Measurements from ENCODE around the gene DOK4.
A peak's percentile ranks its signal among the peaks of the same experiment; 100 is the strongest.

DOK4 gene

GRCh38 chr16:57513371-57514102 is 27.2 kb upstream of the DOK4 start:
- no peak for DNase-seq (ENCODE audit: low read depth, low spot score)
- peaks cover 18% of the 10 kb centered on the region for H3K4me1 ChIP-seq (ENCODE audit: insufficient read depth, insufficient read length)

DNA sequence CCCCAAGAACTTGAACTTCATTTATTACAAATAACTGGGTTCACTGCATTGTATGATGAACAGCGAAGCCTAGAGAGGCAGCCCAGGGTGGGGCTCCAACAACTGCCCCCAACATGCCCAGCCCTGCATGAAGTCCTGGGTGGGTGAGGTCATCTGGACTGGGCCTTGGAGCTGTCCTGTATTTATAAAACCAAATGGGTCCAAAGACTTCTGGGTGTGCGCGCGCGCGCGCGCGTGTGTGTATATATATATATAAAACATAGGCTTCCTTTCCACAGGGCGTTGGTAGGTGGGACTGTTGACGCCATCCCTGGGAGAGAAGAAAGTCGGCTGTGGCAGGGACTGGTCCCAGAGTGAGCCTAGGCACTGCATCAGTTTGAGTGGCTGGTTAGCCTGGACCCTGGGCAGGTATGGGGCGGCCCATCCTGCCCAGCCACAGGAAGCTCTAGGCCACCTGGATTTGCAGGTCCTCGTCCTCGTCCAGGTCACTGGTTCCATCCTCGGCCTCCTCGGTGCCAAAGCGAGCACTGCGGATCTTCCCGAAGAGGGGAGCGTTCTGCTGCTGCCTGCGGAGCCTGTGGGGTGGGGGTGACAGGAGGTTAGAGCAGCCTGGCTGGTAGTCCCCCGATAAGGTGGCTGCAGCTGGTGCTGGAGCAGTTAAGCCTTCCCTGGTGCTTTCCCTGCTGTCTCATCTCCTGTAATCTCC is 26.2 kb upstream of the DOK4 start:
- no peaks in the 10 kb centered on the region for H3K27me3 ChIP-seq (ENCODE audit: insufficient read depth, insufficient read length)
- H3K4me3 ChIP-seq (ENCODE audit: insufficient read length, low read depth) = no peak overlapping the region
- TF ChIP-seq SUZ12 (IDR thresholded peaks at IDR 0.05; ENCODE audit: extremely low read depth, insufficient read depth, insufficient read length) (no peak), YY1 (IDR thresholded peaks at IDR 0.05; ENCODE audit: insufficient read depth, insufficient read length) (no peak)
- no peak overlapping the region for H3K9ac ChIP-seq (ENCODE audit: insufficient read length, low read depth)
- DNase-seq (ENCODE audit: low read depth, low spot score) = no peak
- peaks cover 31% of the 10 kb centered on the region for H3K36me3 ChIP-seq (ENCODE audit: insufficient read depth, insufficient read length, low read length)
- no peaks in the 10 kb centered on the region for H3K9me3 ChIP-seq (ENCODE audit: insufficient read depth, low read length)
- peaks cover 27% of the 10 kb centered on the region for H3K4me1 ChIP-seq (ENCODE audit: insufficient read depth, insufficient read length)

More at GRCh38 chr16:57513371-57514102, 27.2 kb upstream of the DOK4 start:
- H3K4me3 ChIP-seq (ENCODE audit: insufficient read length, low read depth) = no peak overlapping the region
- TF ChIP-seq YY1 (IDR thresholded peaks at IDR 0.05; ENCODE audit: insufficient read depth, insufficient read length) = no peak
- no peak for TF ChIP-seq ZNF274 (IDR thresholded peaks at IDR 0.05; ENCODE audit: low read depth, low read length)
- no peak for TF ChIP-seq SUZ12 (IDR thresholded peaks at IDR 0.05; ENCODE audit: extremely low read depth, insufficient read depth, insufficient read length)
- no peaks in the 10 kb centered on the region for H3K27me3 ChIP-seq (ENCODE audit: insufficient read depth, insufficient read length)
- peak overlapping the region; percentile 36 for H3K9ac ChIP-seq (ENCODE audit: insufficient read length, low read depth)
- H3K36me3 ChIP-seq (ENCODE audit: insufficient read depth, insufficient read length, low read length) = peaks cover 41% of the 10 kb centered on the region
- no peaks in the 10 kb centered on the region for H3K9me3 ChIP-seq (ENCODE audit: insufficient read depth, low read length)

DNA sequence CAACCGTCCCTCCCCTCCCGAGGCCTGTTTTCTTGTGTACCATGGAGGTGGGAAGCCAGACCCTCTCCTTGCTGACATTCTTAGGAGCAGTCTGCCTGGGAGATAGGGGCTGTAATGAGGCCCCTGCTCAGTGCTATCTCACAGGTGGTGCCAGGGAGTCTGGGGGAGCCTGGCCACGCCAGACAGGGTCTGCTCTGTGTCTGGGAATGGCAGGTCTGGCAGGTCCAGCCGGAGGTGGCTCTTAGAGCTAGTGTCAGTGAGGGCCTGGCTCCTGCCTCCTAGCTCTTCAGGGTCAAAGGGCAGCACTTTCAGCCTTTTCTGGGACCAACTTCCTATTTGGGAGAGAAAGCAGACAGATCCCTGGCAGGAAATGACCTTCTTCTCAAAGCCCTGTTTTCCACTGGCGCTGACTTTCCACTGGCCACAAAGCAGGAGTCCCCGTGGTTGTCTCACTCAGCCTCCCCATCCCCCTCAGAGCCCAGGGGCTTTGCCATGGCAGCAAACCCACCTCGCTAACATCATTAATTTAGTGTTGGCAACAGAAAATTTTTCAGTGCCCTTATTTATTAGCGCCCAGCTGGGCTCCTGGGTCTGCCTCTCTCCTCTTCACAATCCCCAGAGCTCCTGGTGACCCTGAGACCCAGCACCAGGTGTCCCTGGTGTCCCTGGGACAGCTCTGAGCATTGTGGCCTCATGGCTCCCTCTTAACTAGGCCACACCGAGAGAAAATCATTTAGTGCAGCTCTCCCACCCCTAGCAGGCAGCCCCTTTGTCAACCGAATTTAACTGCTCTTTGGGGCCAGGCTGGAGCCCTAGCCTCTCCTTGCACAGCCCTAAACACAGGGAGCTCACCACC is 24.0 kb upstream of the DOK4 start:
- peak overlapping the region; percentile 51 for H3K9ac ChIP-seq (ENCODE audit: insufficient read length, low read depth)
- H3K4me3 ChIP-seq (ENCODE audit: insufficient read length, low read depth) = no peak overlapping the region
- peaks cover 32% of the 10 kb centered on the region for H3K4me1 ChIP-seq (ENCODE audit: insufficient read depth, insufficient read length)
- no peak for DNase-seq (ENCODE audit: low read depth, low spot score)
- peaks cover 12% of the 10 kb centered on the region for H3K36me3 ChIP-seq (ENCODE audit: insufficient read depth, insufficient read length, low read length)
- H3K9me3 ChIP-seq (ENCODE audit: insufficient read depth, low read length) = no peaks in the 10 kb centered on the region
- no peak for TF ChIP-seq ZNF274 (IDR thresholded peaks at IDR 0.05; ENCODE audit: low read depth, low read length)
- TF ChIP-seq SUZ12 (IDR thresholded peaks at IDR 0.05; ENCODE audit: extremely low read depth, insufficient read depth, insufficient read length) = no peak
- TF ChIP-seq YY1 (IDR thresholded peaks at IDR 0.05; ENCODE audit: insufficient read depth, insufficient read length) = no peak
- H3K27me3 ChIP-seq (ENCODE audit: insufficient read depth, insufficient read length) = no peaks in the 10 kb centered on the region

DNA sequence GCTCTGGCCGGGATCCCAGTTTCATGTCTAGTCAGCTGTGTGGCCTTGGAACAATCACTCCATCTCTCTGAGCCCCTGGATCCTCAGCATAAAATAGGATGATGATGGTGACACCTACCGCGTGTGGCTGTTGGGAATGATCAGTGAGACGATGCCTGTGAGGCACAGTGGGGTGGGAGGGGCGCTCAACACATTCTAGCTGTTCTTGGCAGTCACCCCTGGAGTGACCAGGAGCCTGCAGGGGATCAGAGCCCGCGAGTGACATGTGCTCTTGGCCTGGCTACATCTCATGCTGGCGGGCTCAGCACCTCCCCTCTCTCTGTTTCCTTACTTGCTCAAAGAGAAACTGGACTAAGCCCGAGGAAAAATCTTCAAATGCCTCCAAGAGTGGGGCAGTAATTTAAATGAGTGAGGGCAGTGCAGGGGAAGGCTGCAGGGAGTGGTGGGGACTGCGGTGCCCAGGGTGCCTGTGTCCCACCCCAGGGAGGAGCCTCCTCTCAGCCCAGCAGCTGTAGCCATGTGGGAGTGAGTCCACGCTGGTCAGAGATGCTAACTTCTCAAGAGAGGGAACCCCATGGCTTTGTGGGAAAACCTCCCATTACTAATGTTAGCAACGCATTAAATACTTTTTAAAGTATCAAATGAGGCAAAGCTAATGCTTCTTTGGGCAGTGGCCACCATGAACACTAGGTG is 23.1 kb upstream of the DOK4 start:
- Histone ChIP-seq H3K4me3 (ENCODE audit: insufficient read length, low read depth) (no peak overlapping the region), H3K9ac (ENCODE audit: insufficient read length, low read depth) (no peak overlapping the region), H3K9me3 (ENCODE audit: insufficient read depth, low read length) (no peaks in the 10 kb centered on the region), H3K36me3 (ENCODE audit: insufficient read depth, insufficient read length, low read length) (peaks cover 10% of the 10 kb centered on the region), H3K4me1 (ENCODE audit: insufficient read depth, insufficient read length) (peaks cover 31% of the 10 kb centered on the region), H3K27me3 (ENCODE audit: insufficient read depth, insufficient read length) (no peaks in the 10 kb centered on the region)
- TF ChIP-seq ZNF274 (IDR thresholded peaks at IDR 0.05; ENCODE audit: low read depth, low read length) (no peak), SUZ12 (IDR thresholded peaks at IDR 0.05; ENCODE audit: extremely low read depth, insufficient read depth, insufficient read length) (no peak), YY1 (IDR thresholded peaks at IDR 0.05; ENCODE audit: insufficient read depth, insufficient read length) (no peak)
- DNase-seq (ENCODE audit: low read depth, low spot score) = no peak

DNA sequence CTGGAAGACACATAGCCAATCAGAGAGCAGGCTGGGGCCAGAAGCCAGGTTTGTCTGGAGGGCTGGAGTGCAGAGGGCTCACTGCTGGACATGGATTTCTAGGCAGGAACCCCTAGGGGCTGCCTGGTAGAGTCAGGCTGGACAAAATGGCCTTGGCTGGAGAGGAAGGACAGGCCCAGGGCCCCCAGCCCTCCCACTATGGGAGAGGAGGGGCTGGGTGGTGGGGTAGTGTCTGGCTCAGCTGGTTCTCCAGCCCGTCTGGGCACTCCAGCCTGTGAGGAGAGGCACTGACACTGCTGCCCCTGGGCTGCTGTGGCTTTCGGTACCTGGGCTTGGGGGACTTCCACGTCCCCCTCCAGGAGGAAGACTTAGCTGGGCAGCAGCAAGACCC is 21.7 kb upstream of the DOK4 start:
- no peak overlapping the region for H3K4me3 ChIP-seq (ENCODE audit: insufficient read length, low read depth)
- H3K4me1 ChIP-seq (ENCODE audit: insufficient read depth, insufficient read length) = peaks cover 30% of the 10 kb centered on the region
- TF ChIP-seq YY1 (IDR thresholded peaks at IDR 0.05; ENCODE audit: insufficient read depth, insufficient read length) = no peak
- H3K36me3 ChIP-seq (ENCODE audit: insufficient read depth, insufficient read length, low read length) = peaks cover 9% of the 10 kb centered on the region
- no peak for DNase-seq (ENCODE audit: low read depth, low spot score)
- no peaks in the 10 kb centered on the region for H3K9me3 ChIP-seq (ENCODE audit: insufficient read depth, low read length)
- H3K9ac ChIP-seq (ENCODE audit: insufficient read length, low read depth) = peak overlapping the region; percentile 46
- H3K27me3 ChIP-seq (ENCODE audit: insufficient read depth, insufficient read length) = no peaks in the 10 kb centered on the region

GRCh38 chr16:57507136-57508034 is 21.1 kb upstream of the DOK4 start:
- Histone ChIP-seq H3K9me3 (ENCODE audit: insufficient read depth, low read length) (no peaks in the 10 kb centered on the region), H3K4me3 (ENCODE audit: insufficient read length, low read depth) (no peak overlapping the region), H3K4me1 (ENCODE audit: insufficient read depth, insufficient read length) (peaks cover 29% of the 10 kb centered on the region), H3K27me3 (ENCODE audit: insufficient read depth, insufficient read length) (no peaks in the 10 kb centered on the region), H3K36me3 (ENCODE audit: insufficient read depth, insufficient read length, low read length) (peaks cover 3% of the 10 kb centered on the region), H3K9ac (ENCODE audit: insufficient read length, low read depth) (peak overlapping the region; percentile 46)
- TF ChIP-seq YY1 (IDR thresholded peaks at IDR 0.05; ENCODE audit: insufficient read depth, insufficient read length) = no peak
- TF ChIP-seq ZNF274 (IDR thresholded peaks at IDR 0.05; ENCODE audit: low read depth, low read length) = no peak
- no peak for TF ChIP-seq SUZ12 (IDR thresholded peaks at IDR 0.05; ENCODE audit: extremely low read depth, insufficient read depth, insufficient read length)
- DNase-seq (ENCODE audit: low read depth, low spot score) = no peak

All from NT2/D1 (cell line).